Naive B cell (primary cell): ENCODE results near the gene C17orf75. TPM values are rescaled to one million over a fixed set of nuclear protein-coding genes. Genes with fewer than 3 reads are reported as not detected.

Experiments used
- polyA plus RNA-seq, 6 donors: library from polyadenylated mRNA; unstranded; fragments of 300-500 nt; fragmentation: Illumina TruSeq; gene quantifications; one replicate each; pipeline ENCODE4 v1.2.3, GENCODE V29; 2021; ENCODE audit warnings: low read depth in 6 of 6

C17orf75 gene
- polyA plus RNA-seq, 6 donors from 2014 or later, result 4.5 to 12.4 (median 9.6) TPM

Other genes with a start within 250 kb of the C17orf75 start
- 10 to 100 TPM; 20.4 to 29.8 (median 27.3) TPM for gene RHOT1, start 199.7 kb downstream of the C17orf75 start, polyA plus RNA-seq
- gene RHBDL3, start 76.3 kb downstream of the C17orf75 start, polyA plus RNA-seq, result not detected
- gene ZNF207, start 8.0 kb upstream of the C17orf75 start, polyA plus RNA-seq, result 100 to 1,000 TPM; 126 to 165 (median 142) TPM
- 100 to 1,000 TPM; 107 to 128 (median 111) TPM for gene PSMD11, start 102.3 kb upstream of the C17orf75 start, polyA plus RNA-seq
- gene CDK5R1, start 144.8 kb upstream of the C17orf75 start, polyA plus RNA-seq, result 10 to 100 TPM in 1 of 6 donors, 1 to 10 TPM in 5; 2.7 to 11.5 (median 4.2) TPM